Neural crest cell (in vitro differentiated cells): ENCODE data around the gene HNRNPC. TPM values are rescaled to one million over a fixed set of nuclear protein-coding genes. Genes with fewer than 3 reads are reported as not detected.
A peak's percentile ranks its signal among the peaks of the same experiment; 100 is the strongest.
"Not testable (repeated sequence)": the region's sequence is repeated elsewhere in the genome, so short reads cannot be mapped to it uniquely, and the experiment has no call there.

Source experiments
- DNase-seq: peaks from one replicate; pipeline ENCODE4 v3.0.0; 2021; ENCODE audit warnings: low read depth, mixed read lengths, low spot score
- H3K27ac Mint-ChIP-seq: one replicate; pipeline ENCODE4 v1.8.0; 2021; ENCODE audit warnings: mild to moderate bottlenecking, mixed read lengths; ENCODE audit not compliant: unreplicated experiment
- H3K27me3 Mint-ChIP-seq: 2 replicates; pipeline ENCODE4 v1.8.0; 2021; ENCODE audit warnings: low read depth, mild to moderate bottlenecking, mixed read lengths
- H3K36me3 Mint-ChIP-seq: 2 replicates; pipeline ENCODE4 v1.8.0; 2021; ENCODE audit warnings: low read depth, mild to moderate bottlenecking, mixed read lengths
- H3K4me1 Mint-ChIP-seq: 2 replicates; pipeline ENCODE4 v1.8.0; 2021; ENCODE audit warnings: mixed read lengths
- H3K4me3 Mint-ChIP-seq: one replicate; pipeline ENCODE4 v1.8.0; 2021; ENCODE audit warnings: mild to moderate bottlenecking, mixed read lengths
- H3K9me3 Mint-ChIP-seq: 2 replicates; pipeline ENCODE4 v1.8.0; 2021; ENCODE audit warnings: mixed read lengths
- CTCF ChIP-seq: fragments of 200-600 bp; sonication (generic); conservative IDR thresholded peaks from 2 replicates; pipeline ENCODE4 v1.5.0; 2021; ENCODE audit warnings: antibody characterized with exemption, mild to moderate bottlenecking
- total RNA-seq: library from RNA; stranded (reverse); gene quantifications from 2 replicates; pipeline ENCODE4 v1.2.1, GENCODE V29; 2021

HNRNPC gene
- total RNA-seq, 1 donor from 2014 or later: 993 TPM

GRCh38 chr14:21261824-21262223 lies 7.4 kb downstream of the HNRNPC start:
- H3K27ac Mint-ChIP-seq: no peak overlapping the region
- no peak for DNase-seq
- H3K36me3 Mint-ChIP-seq: peaks cover 42% of the 10 kb centered on the region
- peaks cover 75% of the 10 kb centered on the region for H3K4me1 Mint-ChIP-seq
- H3K4me3 Mint-ChIP-seq: peak overlapping the region; percentile 79
- no peaks in the 10 kb centered on the region for H3K27me3 Mint-ChIP-seq
- no peaks in the 10 kb centered on the region for H3K9me3 Mint-ChIP-seq
- no peak for TF ChIP-seq CTCF

DNA sequence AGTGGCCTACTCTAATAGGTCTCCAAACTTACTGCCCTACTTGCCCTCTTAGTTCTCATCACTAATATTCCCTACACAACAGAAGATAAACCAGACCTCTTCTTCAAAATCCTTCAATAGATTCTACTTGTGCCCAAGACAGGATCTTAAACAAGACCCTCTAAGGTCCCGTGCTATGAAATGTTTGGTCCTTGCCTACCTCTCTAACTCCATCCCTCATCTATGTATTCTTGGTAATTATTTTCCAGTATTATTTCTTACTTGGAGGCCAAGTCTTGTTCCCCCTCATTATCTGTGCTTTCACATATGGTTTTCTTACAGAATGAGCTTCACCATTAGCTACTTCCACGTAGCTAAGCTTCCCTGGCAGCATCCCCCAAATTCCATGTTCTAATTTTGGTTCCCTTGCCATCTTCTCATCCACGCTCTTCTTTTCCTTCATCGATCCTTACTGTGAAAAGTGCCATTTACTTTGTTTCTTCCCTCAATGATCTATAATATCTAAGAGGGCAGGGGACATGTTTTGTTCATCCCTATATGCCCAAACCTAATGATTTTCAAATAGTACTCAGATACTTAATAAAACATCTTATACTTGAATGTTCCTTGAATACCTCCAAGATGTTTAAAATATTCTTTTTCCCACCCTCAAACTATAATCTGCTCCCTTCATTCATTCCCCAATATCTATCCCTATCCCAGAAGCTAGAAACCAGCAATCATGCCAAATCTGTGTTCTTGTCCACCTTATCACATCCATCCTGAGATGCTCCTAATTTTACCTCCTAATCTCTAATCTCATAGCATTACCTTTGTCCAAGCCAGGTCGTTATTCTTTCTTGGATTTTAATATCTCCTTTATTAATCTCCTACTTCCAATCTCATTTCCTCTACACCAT lies 10.1 kb downstream of the HNRNPC start:
- Mint-ChIP-seq H3K36me3 (peaks cover 43% of the 10 kb centered on the region), H3K27ac (no peak overlapping the region), H3K4me1 (peaks cover 62% of the 10 kb centered on the region), H3K9me3 (no peaks in the 10 kb centered on the region), H3K4me3 (peak overlapping the region; percentile 27), H3K27me3 (no peaks in the 10 kb centered on the region)
- no peak for DNase-seq
- TF ChIP-seq CTCF: no peak

DNA sequence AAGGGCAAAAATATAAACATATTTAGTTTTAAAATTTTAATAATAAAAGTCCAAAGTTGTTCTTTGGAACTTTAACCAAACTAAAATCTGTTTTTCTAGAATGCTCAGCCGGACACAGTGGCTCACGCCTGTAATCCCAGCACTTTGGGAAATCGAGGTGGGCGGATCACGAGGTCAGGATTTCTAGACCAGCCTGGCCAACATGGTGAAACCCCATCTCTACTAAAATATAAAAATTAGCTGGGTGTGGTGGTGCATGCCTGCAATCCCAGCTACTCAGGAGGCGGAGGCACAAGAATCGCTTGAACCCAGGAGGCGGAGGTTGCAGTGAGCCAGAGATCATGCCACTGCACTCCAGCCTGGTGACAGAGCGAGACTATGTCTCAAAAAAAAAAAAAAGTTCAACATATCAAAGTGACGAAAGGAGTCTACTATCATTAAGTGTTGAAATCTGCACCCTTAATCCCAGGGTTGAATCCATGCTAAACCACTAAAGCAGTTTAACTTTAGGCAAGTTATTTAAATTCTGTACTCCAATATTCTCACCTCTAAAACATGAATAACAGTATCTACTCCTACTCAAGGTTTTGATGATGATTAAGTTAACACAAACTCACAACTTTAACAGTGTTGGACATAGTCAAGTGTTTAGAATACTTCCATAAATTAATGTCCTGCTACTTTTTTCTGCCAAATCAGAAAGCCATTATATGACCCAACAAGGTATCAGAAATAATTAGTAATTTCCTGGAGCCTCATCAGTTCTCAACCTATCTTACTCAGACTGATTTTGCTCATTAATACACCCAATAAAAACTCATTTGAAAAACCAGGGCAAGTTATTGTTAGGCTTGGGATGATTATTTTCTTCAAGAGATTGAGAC lies 11.0 kb downstream of the HNRNPC start:
- Mint-ChIP-seq H3K27ac (no peak overlapping the region), H3K4me3 (peak overlapping the region; percentile 11), H3K36me3 (peaks cover 36% of the 10 kb centered on the region), H3K4me1 (peaks cover 53% of the 10 kb centered on the region), H3K9me3 (no peaks in the 10 kb centered on the region), H3K27me3 (no peaks in the 10 kb centered on the region)
- no peak for TF ChIP-seq CTCF
- DNase-seq: no peak

DNA sequence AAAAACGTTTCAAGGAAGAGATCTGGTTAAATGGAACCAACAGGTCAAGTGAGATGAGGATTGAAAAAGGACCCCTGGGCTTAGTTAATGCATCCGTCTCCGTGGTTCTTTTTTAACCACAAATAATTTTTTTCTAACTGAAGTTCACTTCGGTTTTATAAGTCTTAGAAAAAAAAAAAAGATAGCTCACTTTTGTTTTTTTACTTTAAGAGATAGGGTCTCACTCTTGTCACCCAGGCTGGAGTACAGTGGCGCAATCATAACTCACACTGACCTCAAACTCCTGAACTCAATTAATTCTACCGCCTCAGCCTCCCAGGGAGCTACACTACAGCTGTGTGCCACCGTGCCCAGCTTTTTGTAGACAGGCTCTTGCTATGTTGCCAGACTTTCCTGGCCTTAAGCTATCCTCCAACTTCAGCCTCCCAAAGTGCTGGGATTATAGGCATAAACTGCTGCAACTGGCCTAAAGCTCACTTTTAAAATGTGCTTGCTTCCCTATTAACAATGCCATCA lies 11.8 kb downstream of the HNRNPC start:
- Mint-ChIP-seq H3K4me3 (peak overlapping the region; percentile 44), H3K4me1 (peaks cover 46% of the 10 kb centered on the region), H3K9me3 (no peaks in the 10 kb centered on the region), H3K36me3 (peaks cover 34% of the 10 kb centered on the region), H3K27ac (no peak overlapping the region), H3K27me3 (no peaks in the 10 kb centered on the region)
- no peak for TF ChIP-seq CTCF
- DNase-seq: no peak

- Mint-ChIP-seq H3K27me3 (no peaks in the 10 kb centered on the region), H3K36me3 (peaks cover 35% of the 10 kb centered on the region), H3K9me3 (no peaks in the 10 kb centered on the region), H3K4me3 (peak overlapping the region; percentile 2), H3K4me1 (peaks cover 41% of the 10 kb centered on the region), H3K27ac (no peak overlapping the region)
- TF ChIP-seq CTCF: no peak
- DNase-seq: no peak
These were observed 12.5 kb downstream of the HNRNPC start for GRCh38 chr14:21256539-21257393.

GRCh38 chr14:21256102-21256447 lies 13.2 kb downstream of the HNRNPC start:
- H3K27me3 Mint-ChIP-seq, DNase-seq, H3K9me3 Mint-ChIP-seq, H3K27ac Mint-ChIP-seq: not testable (repeated sequence)
- H3K36me3 Mint-ChIP-seq: peaks cover 36% of the 10 kb centered on the region
- H3K4me1 Mint-ChIP-seq: peaks cover 34% of the 10 kb centered on the region
- H3K4me3 Mint-ChIP-seq: peak overlapping the region; percentile 4
